ENCODE results near the gene C4orf33.
"Not testable (repeated sequence)": the region's sequence is repeated elsewhere in the genome, so short reads cannot be mapped to it uniquely, and the experiment has no call there.

C4orf33 gene, protein sequence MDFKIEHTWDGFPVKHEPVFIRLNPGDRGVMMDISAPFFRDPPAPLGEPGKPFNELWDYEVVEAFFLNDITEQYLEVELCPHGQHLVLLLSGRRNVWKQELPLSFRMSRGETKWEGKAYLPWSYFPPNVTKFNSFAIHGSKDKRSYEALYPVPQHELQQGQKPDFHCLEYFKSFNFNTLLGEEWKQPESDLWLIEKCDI

DNA sequence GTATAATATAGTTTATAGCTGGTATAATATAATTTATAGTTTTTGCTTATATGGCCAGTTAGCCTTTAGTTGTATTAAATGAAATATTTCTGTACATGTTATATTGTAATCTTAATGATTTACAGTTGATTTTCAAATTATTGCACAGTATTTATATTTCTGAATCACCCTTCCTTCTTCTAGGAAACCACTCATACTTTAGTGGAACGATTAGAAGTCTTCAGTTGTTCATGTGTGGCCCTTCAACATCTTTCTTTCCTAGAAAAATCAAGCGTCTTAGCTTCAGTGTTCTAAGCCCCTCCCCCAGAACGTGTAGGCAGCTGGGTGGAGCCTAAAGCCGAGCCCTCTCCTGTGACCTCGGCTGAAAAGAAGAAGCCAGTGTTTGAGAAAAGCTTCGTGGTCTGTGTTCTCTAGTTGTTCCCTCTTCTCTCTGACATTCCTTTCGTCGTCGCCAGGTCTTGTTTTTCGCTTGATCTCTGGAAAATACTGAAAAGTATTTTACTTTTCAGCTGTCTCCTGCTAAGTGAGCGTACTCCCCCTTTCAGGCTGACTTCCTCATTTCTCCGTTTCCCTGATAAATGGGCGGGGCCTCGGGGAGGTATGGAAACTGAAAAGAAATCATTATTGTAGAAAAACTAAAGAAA is at the start of gene C4orf33:
Gene C4orf33, plus strand, starts transcription at position 342 of the 644 bp plus-strand sequence. CDS start 6,459 bp downstream, outside the sequence.
- peak in 12 of 14 donors; percentile 26 to 63 (median 48) for DNase-seq

DNA sequence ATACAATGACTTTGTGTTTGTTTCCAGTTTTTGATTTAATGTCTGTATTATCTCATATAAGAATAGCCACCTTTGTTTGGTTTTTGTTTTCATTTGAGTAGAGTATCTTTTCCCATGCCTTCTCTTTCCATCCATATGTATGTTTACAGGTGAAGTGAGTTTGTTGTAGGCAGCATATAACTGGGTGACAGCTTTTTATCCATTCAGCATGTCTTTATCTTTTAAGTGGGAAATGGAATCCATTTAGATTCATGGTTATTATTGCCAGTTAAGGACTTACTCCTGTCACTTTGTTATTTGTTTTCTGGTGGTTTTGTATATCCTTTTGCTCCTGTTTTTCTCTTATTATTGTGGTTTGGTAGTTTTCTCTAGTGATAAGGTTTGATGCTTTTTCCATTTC is 36.9 kb upstream of the C4orf33 start:
- no peak for DNase-seq

DNA sequence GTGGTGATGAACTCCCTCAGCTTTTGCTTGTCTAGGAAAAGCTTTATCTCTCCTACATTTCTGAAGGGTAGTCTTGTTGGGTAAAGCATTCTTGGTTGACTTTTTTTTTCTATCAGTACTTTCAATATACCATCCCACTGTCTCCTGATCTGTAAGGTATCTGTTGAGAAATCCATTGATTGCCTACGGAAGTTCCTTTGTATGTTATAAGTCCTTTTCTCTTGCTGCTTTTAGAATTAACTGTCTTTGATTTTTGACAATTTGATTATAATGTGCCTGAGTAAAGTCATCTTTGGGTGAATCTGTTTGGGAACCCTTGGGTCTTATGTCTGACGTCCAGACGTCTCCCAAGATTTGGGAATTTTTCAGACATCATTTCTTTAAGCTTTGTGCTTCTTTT is 33.4 kb upstream of the C4orf33 start:
- no peak for DNase-seq

DNA sequence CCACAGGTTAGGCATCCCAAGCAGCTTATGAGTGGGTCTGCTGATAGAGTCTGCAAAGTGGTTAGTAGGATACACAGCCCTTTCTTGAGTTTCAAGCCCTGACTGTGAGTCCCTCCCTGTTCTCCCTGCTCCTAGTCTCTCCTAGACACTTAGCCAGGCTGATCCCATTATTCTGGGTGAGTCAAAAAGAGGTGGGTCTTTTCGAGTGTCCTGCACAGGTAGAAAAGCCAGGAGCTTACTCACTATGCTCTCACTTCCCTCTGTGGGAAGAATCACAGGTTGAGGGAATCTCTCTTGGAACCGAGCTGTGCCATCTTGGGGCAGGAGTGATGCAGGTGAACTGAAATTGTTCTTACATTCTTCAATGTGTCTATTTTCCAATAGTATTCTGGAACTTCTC is 32.3 kb upstream of the C4orf33 start:
- DNase-seq: no peak

DNA sequence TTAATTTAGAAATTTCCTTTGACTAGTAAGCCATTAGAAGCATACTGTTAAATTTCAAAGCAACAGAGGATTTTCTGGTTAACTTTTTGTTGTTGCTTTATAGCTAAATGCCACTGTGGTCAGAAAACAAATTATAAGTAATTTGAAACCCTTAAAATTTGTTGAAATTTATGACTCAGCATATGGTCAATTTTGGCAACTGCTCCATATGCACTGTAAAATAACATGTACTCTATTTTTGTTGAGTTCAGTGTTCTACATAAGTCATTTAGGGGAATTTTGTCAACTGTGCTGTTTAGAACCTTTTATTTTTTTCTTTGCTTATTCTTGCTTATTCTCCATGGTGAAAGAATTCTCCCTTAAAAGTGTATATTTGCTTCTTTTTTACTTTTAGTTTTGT is 31.2 kb upstream of the C4orf33 start:
- DNase-seq: no peak

DNA sequence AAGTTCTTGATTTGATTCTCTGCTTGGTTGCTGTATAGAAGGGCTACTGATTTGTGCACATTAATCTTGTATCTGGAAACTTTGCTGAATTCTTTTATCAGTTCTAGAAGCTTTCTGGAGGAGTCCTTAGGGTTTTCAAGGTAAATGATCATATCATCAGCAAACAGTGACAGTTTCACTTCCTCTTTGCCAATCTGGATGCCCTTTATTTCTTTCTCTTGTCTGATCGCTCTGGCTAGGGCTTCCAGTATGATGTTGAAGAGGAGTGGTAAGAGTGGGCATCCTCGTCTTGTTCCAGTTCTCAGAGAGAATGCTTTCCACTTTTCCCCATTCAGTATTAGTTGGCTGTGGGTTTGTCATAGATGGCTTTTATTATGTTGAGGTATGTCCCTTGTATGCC is 26.4 kb upstream of the C4orf33 start:
- not testable (repeated sequence) for DNase-seq

DNA sequence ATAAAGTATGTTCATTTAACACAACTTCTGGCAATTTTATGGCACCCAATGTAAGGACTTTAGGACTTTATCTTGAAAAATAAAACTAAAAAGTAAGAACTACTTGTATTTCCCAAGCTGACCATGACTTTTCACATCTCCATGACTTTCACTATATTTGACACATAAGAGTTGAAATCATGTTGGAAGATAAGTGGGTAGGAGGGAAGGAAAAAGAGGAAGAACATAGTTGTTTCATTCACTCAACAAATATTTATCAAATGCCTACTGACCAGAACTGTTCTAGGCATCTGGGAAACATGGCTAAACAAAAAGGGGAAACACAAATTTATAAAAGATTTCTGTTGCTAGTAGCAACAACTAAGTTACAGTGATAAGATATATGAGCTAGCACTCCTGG is 18.6 kb upstream of the C4orf33 start:
- DNase-seq: no peak

DNA sequence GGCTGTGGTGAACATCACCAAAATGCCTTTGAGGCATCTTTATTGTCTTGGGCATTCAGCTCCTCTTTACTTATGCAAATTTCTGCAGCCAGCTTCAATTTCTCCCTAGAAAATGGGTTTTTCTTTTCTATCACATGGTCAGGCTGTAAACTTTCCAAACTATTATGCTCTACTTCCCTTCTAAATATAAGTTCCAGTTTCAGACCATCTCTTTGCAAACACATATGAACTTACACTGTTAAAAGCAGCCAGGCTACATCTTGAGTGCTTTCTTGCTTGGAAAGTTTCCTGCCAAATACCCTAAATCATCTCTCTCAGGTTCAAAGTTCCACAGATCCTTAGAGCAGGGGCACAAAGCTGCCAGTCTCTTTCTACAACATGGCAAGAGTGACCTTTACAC is 15.8 kb upstream of the C4orf33 start:
- DNase-seq: no peak

DNA sequence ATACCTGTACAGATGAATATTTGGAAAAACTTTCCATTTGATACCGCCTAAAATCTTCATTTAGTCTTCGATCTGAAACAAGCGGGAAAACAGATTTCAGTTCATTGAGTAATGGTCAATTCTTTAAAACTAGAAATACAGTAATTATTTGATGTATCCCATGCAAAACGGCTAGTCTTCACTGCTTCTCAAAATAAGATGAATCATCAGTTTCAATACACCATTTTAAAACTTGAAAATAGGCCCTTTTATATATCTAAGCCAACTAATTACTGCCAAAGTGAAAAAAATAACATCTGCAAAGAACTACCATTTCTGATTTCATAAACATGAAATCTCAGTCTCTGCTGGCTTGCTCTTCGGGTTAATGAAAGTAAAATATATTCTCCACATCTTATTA is 13.7 kb upstream of the C4orf33 start:
- DNase-seq: no peak

DNA sequence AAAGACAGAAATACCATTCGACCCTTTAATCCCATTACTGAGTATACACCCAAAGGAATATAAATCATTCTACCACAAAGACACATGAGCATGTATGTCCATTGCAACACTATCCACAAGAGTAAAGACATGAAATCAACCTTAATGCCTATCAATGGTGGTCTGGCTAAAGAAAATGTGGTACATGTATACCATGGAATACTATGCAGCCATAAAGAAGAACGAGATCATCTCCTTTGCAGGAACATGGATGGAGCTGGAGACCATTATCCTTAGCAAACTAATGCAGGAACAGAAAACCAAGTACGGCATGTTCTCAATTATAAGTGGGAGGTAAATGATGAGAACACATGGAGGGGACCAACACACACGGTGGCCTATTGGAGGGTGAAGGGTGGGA is 10.5 kb upstream of the C4orf33 start:
- no peak for DNase-seq

DNA sequence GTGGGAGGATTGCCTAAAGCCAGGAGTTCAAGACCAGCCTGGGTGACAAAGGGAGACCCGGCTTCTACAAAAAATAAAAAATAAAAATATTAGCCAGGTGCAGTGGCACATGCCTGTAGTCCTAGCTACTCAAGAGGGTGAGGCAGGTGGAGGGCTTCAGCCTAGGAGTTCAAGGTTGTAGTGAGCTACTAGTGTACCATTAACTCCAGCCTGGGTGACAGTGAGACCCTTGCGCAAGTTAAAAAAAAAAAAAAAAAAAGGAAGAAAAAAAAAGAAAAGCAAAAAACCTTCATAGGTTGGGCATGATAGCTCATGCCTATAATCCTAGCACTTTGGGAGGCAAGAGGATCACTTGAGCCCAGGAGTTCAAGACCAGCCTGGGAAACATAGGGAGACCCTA is 8.4 kb upstream of the C4orf33 start:
- DNase-seq: no peak

DNA sequence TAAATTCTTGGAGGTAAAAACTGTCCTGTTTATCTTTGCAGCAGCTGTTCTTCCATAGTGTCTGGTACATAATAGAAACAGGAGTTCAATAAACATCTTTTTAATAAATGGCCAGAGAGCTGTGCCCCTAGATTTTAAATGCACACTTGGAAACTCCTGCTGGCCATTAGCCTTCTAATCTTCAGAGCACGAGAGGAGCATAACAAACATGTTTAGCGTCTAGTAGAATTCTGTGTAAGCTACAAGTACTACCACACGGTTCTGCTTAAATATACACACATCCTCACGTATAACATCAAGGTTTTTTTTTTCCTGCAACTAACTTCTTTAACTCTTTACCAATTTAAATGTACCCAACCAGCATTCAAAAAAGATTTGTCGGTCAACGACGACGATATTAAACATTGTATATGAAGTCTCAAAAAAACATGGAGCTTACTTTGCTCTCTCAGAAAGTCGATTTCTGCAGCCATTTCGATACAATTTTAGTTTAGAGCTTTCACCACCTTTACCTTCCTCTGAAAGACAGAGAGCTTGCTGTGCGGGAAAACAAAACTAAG is 3.2 kb upstream of the C4orf33 start:
- peak in 1 of 14 donors; percentile 35 for DNase-seq

DNA sequence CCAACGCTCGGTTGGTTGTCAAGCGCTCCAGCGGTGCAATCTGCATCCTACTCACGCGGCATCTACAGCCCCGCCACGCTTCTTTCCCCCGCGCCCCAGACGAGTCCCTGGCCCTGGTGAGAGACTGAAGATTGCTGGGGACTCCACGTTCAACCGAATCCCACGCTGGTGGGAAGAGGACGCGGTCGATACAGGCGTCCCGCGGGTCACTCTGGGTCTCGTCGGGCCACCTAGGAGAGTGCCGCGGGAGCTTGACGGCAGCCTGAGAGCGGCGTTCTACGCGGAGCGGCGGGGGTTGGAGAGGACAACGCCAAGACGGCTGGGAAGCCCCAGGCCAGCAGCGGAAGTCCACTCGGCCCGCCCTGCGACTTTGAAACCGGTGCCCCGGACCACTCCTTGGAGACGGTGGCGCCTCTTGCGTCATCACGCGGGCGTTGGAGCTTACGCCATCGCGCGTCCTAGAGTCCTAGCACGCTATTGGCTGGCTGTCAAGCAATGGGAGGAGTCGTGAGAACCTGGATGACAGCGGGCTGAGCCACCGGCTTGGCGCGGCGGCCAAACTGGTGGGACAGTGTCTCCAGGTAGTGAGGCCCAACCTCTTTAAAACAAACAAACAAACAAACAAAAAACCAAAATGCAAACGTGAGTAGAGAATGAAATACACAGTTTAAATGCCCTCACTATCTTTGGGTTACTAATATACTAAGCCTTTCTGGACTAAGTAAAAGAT is 2.6 kb upstream of the C4orf33 start, which contains the start of gene SCLT1:
Gene SCLT1, minus strand, starts transcription at position 349 of the 730 bp plus-strand sequence. CDS start 436 bp downstream, outside the sequence.
- DNase-seq: peak; percentile 53 to 98 (median 92)

DNA sequence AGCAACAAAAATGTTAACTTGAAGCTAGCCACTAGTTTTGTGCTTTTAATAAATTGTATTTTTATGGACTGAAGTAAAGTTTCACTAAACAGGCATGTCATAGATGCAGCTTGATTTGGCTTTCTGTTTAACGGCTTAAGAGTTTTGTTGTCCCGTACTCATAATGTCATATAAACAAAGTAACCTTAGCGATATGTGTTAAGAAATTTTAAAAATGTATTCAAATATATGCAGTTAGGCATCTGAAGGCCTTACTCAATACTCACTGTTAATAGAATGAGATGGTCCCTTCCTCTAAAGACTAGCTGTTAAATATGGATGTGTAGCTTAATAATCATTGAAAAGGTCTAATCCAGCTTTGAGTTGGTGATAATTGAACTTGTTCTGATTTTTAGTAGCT is 1.6 kb upstream of the C4orf33 start:
- DNase-seq: no peak

DNA sequence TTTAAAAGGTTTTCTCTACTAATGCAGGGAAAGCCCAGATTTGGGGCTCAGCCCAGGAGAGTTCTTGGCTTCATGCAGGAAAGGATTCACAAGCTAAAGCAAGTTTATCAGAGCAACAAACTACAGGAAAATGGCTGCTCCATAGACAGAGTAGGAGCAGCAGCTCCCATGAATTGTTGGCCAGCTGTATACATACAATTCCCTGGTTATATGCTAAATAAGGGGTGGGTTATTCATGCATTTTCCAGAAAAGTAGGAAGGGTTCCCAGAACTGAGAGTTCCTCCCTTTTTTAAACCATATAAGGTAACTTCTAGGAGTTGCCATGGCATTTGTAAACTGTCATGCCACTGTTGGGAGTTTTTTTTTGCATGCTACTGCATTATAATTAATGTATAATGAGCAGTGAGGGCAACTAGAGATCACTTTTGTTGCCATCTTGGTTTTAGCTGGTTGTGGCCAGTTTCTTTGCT is 2.6 kb downstream of the C4orf33 start:
- DNase-seq: no peak

DNA sequence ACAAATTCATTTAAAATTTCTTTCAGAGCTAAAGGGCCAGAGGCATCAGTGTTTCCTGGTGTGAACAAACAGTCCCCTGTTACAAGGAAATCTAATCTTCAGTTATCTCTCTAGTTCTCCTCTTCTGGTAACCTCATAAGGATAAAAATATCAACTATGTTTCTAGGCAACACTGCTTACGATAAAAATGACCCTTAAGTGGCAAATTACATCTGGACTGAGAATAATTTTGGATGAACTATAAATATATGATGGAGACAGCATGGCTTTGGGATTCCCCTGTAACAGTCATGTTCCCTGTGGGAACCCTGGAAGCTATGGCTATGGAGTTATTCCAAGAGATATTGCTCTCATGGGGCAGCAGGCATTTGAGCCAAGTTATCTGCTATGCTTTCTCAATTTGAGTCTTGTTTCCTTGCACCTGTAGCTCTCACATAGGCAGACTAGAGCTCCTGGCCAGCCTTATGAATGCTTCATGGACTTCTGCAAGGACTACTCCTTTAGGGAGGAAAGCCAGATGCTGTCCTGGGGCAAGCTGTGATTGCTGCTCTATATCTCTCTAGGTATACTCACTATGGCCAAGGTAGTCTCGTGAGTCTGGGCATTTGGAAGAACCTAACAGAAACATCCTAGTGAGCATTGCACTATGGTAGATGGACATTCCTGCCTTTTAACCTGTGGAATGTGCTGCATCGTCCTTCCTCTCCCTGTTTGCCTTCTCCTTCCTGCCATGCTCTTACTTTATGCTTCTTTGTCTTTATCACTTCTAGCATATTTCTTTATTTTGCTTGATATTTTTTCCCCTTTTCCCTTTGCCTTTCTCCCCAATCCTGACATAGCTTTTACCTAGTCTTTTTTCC is 14.2 kb downstream of the C4orf33 start:
- DNase-seq: no peak

DNA sequence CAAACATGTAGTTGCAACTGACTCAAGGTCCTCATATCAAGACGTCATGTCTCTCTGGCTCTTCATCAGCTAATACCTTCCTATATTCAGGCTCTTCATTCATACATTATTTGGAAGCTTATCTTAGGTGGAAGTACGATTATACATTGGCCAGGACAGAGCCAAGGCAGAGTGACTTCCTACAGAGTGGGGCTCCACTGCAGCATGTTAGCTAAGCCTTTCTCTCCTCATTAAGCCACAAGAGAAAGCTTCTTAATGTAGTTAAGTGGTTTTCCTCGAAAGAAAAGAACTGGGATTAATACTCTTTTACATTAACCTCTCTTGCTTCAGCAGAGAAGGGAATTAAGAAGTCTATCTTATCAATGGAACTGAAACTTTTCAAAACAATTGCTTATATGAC is 15.0 kb downstream of the C4orf33 start:
- no peak for DNase-seq

DNA sequence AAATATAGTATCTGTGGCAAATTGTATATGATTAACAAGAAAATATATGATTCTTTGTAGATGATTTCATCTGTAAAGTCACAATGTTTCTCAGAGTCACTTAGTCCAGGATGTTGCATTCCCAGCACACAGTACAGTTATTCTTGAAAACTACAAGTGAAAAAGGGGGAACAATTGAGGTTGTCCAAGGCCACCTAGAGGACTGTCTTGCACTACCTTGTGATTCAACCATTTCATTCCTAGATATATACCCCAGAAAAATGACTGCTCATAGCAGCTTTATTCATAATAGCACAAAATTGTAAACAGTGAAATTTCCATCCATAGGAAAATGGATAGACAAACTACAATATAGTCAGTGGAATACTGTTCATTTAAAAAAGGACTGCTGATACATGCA is 16.0 kb downstream of the C4orf33 start:
- no peak for DNase-seq

DNA sequence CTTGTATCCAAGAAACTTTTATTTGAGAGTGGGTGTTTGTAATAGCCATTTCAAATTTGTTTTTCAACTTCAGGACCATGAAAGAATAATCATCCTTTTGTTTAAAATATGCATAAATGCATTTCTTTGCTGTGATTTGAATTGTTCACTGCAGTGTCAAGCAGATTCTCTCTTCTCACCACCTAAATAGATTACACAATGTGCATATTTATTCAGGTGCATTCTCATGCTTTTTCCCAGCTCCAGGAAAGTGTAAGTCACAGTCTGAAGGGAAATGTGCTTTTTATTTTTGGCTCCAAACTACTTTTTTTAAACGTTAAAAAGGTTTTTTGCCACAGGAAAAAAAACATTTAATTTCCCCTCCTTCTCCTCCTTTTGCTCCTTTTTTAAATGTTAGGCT is 17.5 kb downstream of the C4orf33 start:
- no peak for DNase-seq

DNA sequence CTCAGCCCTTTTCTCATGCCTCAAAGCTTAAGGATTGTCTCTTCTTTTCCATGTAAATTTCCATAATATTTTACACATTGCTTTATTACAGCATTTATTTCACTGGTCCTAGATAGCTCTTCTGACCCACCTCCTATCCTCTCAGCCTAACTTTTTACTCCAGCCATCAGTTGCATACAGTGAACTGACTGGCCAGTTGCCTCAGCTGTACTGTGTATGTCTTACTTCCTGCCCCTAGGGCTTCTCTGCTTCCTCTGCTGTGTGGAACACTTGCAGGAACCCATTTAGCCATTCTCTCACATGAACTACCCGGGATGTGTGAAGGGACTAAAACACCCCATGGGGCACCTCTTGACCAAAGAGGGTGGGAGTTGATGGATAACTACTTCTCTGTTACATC is 18.0 kb downstream of the C4orf33 start:
- no peak for DNase-seq

DNA sequence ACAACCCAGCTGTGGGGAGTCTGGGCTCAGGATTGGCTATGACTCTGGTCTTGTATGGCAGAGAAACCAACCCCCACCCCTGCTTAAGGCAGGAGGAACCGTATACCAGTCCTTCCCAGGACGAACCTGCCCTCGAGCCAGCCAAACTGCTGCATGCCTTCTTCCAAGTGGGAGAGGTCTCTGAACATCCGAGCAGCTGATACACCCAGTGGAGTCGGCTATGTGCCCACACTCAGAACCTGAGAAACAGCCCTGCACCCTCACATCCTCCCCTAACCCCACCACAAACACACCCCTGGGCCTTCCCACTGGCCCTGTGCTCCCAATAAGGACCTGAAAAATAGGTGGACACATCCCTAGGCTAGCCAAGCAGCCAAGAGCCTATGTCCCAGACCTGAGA is 21.8 kb downstream of the C4orf33 start:
- no peak for DNase-seq

DNA sequence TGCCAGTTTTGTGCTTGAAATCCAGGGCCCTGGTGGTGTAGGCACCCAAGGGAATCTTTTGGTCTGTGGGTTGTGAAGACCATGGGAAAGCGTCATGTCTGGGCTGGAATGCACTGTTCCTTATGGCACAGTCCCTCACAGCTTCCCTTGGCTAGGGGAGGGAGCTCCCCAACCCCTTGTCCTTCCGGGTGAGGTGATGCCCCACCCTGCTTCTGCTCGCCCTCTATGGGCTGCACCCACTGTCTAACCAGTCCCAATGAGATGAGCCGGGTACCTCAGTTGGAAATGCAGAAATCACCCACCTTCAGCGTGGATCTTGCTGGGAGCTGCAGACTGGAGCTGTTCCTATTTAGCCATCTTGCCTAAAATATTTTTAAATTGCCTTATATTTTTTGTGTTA is 30.7 kb downstream of the C4orf33 start:
- not testable (repeated sequence) for DNase-seq
